ENCODE data around the gene SEMA3C.

Gene SEMA3C

GRCh38 chr7:80884511-80885195, 34.2 kb downstream of the SEMA3C start:
- no peak for DNase-seq

GRCh38 chr7:80883154-80884025, 35.5 kb downstream of the SEMA3C start:
- no peak for DNase-seq

GRCh38 chr7:80882213-80882801, 36.5 kb downstream of the SEMA3C start:
- no peak for DNase-seq

- no peak for DNase-seq
These were observed 37.4 kb downstream of the SEMA3C start for GRCh38 chr7:80881351-80881900.

- no peak for DNase-seq
These were observed 39.0 kb downstream of the SEMA3C start for GRCh38 chr7:80879849-80880248.

- no peak for DNase-seq
These were observed 41.9 kb downstream of the SEMA3C start for GRCh38 chr7:80876894-80877414.

- no peak for DNase-seq
These were observed 43.2 kb downstream of the SEMA3C start for GRCh38 chr7:80875537-80876120.

- DNase-seq: no peak
These were observed 45.7 kb downstream of the SEMA3C start for GRCh38 chr7:80873140-80873539.

- no peak for DNase-seq
These were observed 47.6 kb downstream of the SEMA3C start for GRCh38 chr7:80871228-80871627.

GRCh38 chr7:80870813-80871212, 48.0 kb downstream of the SEMA3C start:
- no peak for DNase-seq

GRCh38 chr7:80869821-80870751, 48.8 kb downstream of the SEMA3C start:
- DNase-seq: no peak

GRCh38 chr7:80869106-80869784, 49.6 kb downstream of the SEMA3C start:
- DNase-seq: no peak

GRCh38 chr7:80868566-80868965, 50.3 kb downstream of the SEMA3C start:
- no peak for DNase-seq

- no peak for DNase-seq
These were observed 58.3 kb downstream of the SEMA3C start for GRCh38 chr7:80860554-80860953.

GRCh38 chr7:80859272-80859970, 59.4 kb downstream of the SEMA3C start:
- no peak for DNase-seq

GRCh38 chr7:80858141-80858903, 60.5 kb downstream of the SEMA3C start:
- no peak for DNase-seq

GRCh38 chr7:80856769-80857168, 62.1 kb downstream of the SEMA3C start:
- DNase-seq: no peak

GRCh38 chr7:80851896-80852476, 66.9 kb downstream of the SEMA3C start:
- no peak for DNase-seq

- DNase-seq: no peak
These were observed 70.0 kb downstream of the SEMA3C start for GRCh38 chr7:80848841-80849240.

Data from NCI-H748 treated with DMSO at 0.1 percent for 48 hours (cell line).